Stimulated activated CD8-positive, alpha-beta memory T cell treated with anti-CD3 and anti-CD28 coated beads, Interleukin-12 subunit alpha, Interleukin-12 subunit beta, amount 100 ng/mL, for 1 hour (primary cell): ENCODE results near the gene PLCB1.
"Not testable (repeated sequence)": the region's sequence is repeated elsewhere in the genome, so short reads cannot be mapped to it uniquely, and the experiment has no call there.

Experiments
- DNase-seq: peaks from one replicate; pipeline ENCODE4 v3.0.0-alpha.2; 2020; ENCODE audit warnings: low read depth

The PLCB1 gene

GRCh38 chr20:8447262-8448120 lies 315.4 kb downstream of the PLCB1 start:
- no peak for DNase-seq

- DNase-seq: no peak
These were observed 317.1 kb downstream of the PLCB1 start for GRCh38 chr20:8449123-8449522.

GRCh38 chr20:8454137-8454712 lies 322.2 kb downstream of the PLCB1 start:
- no peak for DNase-seq

- DNase-seq: no peak
These were observed 324.7 kb downstream of the PLCB1 start for GRCh38 chr20:8456765-8457164.

GRCh38 chr20:8457978-8458377 lies 325.9 kb downstream of the PLCB1 start:
- DNase-seq: no peak

- DNase-seq: no peak
These were observed 329.1 kb downstream of the PLCB1 start for GRCh38 chr20:8461186-8461585.

- DNase-seq: no peak
These were observed 332.3 kb downstream of the PLCB1 start for GRCh38 chr20:8464368-8464767.

- not testable (repeated sequence) for DNase-seq
These were observed 334.7 kb downstream of the PLCB1 start for GRCh38 chr20:8466781-8467180.

GRCh38 chr20:8470156-8470555 lies 338.1 kb downstream of the PLCB1 start:
- DNase-seq: no peak

- DNase-seq: no peak
These were observed 339.4 kb downstream of the PLCB1 start for GRCh38 chr20:8471465-8471864.

- DNase-seq: no peak
These were observed 341.4 kb downstream of the PLCB1 start for GRCh38 chr20:8473459-8473858.

GRCh38 chr20:8474027-8474668 lies 342.1 kb downstream of the PLCB1 start:
- DNase-seq: no peak

- DNase-seq: no peak
These were observed 344.0 kb downstream of the PLCB1 start for GRCh38 chr20:8476021-8476420.

GRCh38 chr20:8480597-8480996 lies 348.5 kb downstream of the PLCB1 start:
- DNase-seq: no peak

GRCh38 chr20:8487696-8488095 lies 355.6 kb downstream of the PLCB1 start:
- DNase-seq: no peak

GRCh38 chr20:8489094-8489883 lies 357.2 kb downstream of the PLCB1 start:
- DNase-seq: no peak

GRCh38 chr20:8490076-8490830 lies 358.2 kb downstream of the PLCB1 start:
- DNase-seq: no peak

GRCh38 chr20:8492173-8492572 lies 360.1 kb downstream of the PLCB1 start:
- no peak for DNase-seq

GRCh38 chr20:8498571-8498970 lies 366.5 kb downstream of the PLCB1 start:
- DNase-seq: no peak

- no peak for DNase-seq
These were observed 372.0 kb downstream of the PLCB1 start for GRCh38 chr20:8504030-8504429.

- no peak for DNase-seq
These were observed 373.6 kb downstream of the PLCB1 start for GRCh38 chr20:8505476-8506200.
